Measurements from ENCODE around the gene PSRC1.
"Not testable (repeated sequence)": the region's sequence is repeated elsewhere in the genome, so short reads cannot be mapped to it uniquely, and the experiment has no call there.

Gene PSRC1

GRCh38 chr1:109282952-109283747 lies at the start of gene PSRC1:
TSS of gene PSRC1 (minus strand) at chr1:109283145.
- DNase-seq (ENCODE audit: low read depth): peak; percentile 81

- DNase-seq (ENCODE audit: low read depth): no peak
Observed at GRCh38 chr1:109331113-109331512, 48.2 kb upstream of the PSRC1 start.

- DNase-seq (ENCODE audit: low read depth): no peak
Observed at GRCh38 chr1:109327285-109327684, 44.3 kb upstream of the PSRC1 start.

- no peak for DNase-seq (ENCODE audit: low read depth)
Observed at GRCh38 chr1:109322974-109323373, 40.0 kb upstream of the PSRC1 start.

GRCh38 chr1:109319114-109319513 lies 36.2 kb upstream of the PSRC1 start:
- DNase-seq (ENCODE audit: low read depth): no peak

- no peak for DNase-seq (ENCODE audit: low read depth)
Observed at GRCh38 chr1:109316506-109316905, 33.6 kb upstream of the PSRC1 start.

- DNase-seq (ENCODE audit: low read depth): no peak
Observed at GRCh38 chr1:109315288-109315687, 32.3 kb upstream of the PSRC1 start.

GRCh38 chr1:109314795-109315194 lies 31.9 kb upstream of the PSRC1 start:
- no peak for DNase-seq (ENCODE audit: low read depth)

- no peak for DNase-seq (ENCODE audit: low read depth)
Observed at GRCh38 chr1:109312978-109313775, 30.2 kb upstream of the PSRC1 start.

GRCh38 chr1:109312246-109312645 lies 29.3 kb upstream of the PSRC1 start:
- no peak for DNase-seq (ENCODE audit: low read depth)

- DNase-seq (ENCODE audit: low read depth): no peak
Observed at GRCh38 chr1:109309347-109309746, 26.4 kb upstream of the PSRC1 start.

GRCh38 chr1:109307274-109308021 lies 24.5 kb upstream of the PSRC1 start:
- no peak for DNase-seq (ENCODE audit: low read depth)

- no peak for DNase-seq (ENCODE audit: low read depth)
Observed at GRCh38 chr1:109306832-109307273, 23.9 kb upstream of the PSRC1 start, which contains the start of gene MYBPHL. TSS of gene MYBPHL (minus strand) at chr1:109307011. CDS start at chr1:109306991, 20 bp downstream.

GRCh38 chr1:109305991-109306390 lies 23.0 kb upstream of the PSRC1 start:
- not testable (repeated sequence) for DNase-seq (ENCODE audit: low read depth)

- no peak for DNase-seq (ENCODE audit: low read depth)
Observed at GRCh38 chr1:109304226-109304920, 21.4 kb upstream of the PSRC1 start.

- DNase-seq (ENCODE audit: low read depth): no peak
Observed at GRCh38 chr1:109301874-109302273, 18.9 kb upstream of the PSRC1 start.

GRCh38 chr1:109300650-109301151 lies 17.8 kb upstream of the PSRC1 start:
- DNase-seq (ENCODE audit: low read depth): no peak

- no peak for DNase-seq (ENCODE audit: low read depth)
Observed at GRCh38 chr1:109299558-109300343, 16.8 kb upstream of the PSRC1 start.

- DNase-seq (ENCODE audit: low read depth): no peak
Observed at GRCh38 chr1:109298666-109299557, 16.0 kb upstream of the PSRC1 start.

GRCh38 chr1:109296782-109297181 lies 13.8 kb upstream of the PSRC1 start:
- no peak for DNase-seq (ENCODE audit: low read depth)

Data from stimulated activated CD8-positive, alpha-beta memory T cell treated with anti-CD3 and anti-CD28 coated beads, Interleukin-15, amount 100 ng/mL, for 1 hour (primary cell).